GM19468 (cell line): ENCODE data around the gene JARID2.

Experiments
- ATAC-seq: cut with Tn5 transposase; IDR thresholded peaks from one replicate; pipeline ENCODE4 v1.9.1; 2021; ENCODE audit warnings: mild to moderate bottlenecking, moderate library complexity, moderate number of reproducible peaks; ENCODE audit not compliant: unreplicated experiment; ENCODE audit errors: extremely low read depth

JARID2 gene

GRCh38 chr6:15366003-15366535, 120.2 kb downstream of the JARID2 start:
- ATAC-seq, result no peak

GRCh38 chr6:15366879-15367278, 121.0 kb downstream of the JARID2 start:
- ATAC-seq, result no peak

GRCh38 chr6:15368186-15368585, 122.3 kb downstream of the JARID2 start:
- no peak for ATAC-seq

- ATAC-seq, result no peak
These were observed 123.0 kb downstream of the JARID2 start for GRCh38 chr6:15368873-15369272.

GRCh38 chr6:15369838-15370237, 124.0 kb downstream of the JARID2 start:
- no peak for ATAC-seq

GRCh38 chr6:15370733-15371671, 125.1 kb downstream of the JARID2 start:
- ATAC-seq, result no peak

DNA sequence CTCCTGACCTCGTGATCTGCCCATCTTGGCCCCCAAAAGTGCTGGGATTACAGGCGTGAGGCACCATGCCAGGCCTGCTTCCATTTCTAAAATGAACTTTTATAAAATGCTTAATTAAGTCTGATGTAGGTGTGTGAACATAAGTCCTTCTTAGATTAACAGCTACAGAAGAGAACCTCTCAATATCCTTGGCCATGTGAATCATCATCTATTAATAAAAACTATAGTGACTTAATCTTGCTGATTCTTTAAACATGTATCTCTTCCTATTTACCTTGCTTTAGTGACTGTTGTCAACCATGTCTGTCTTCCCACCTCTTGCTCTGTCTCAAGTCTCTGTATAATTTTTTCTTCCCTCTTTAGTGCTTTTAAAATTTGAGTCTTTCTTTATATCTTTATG, 127.1 kb downstream of the JARID2 start:
- ATAC-seq, result no peak

DNA sequence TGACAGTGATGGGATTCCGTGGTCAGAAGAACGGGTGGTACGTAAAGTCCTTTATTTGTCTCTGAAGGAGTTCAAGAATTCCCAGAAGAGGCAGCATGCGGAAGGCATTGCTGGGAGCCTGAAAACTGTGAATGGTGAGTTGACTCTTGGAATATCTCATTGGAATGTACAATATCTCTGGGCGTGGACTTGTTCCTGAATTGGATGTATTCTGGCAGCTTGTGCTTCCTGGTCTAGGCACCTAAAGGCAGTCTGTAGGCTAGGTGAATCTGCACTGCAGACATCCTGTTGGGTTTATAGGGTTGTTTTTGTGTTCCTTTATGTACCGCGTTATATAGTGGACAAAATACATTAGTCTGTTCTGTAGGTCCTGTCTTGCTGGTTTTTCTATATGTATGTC, 128.2 kb downstream of the JARID2 start:
- no peak for ATAC-seq

- ATAC-seq, result no peak
These were observed 129.1 kb downstream of the JARID2 start for GRCh38 chr6:15375018-15375417.

DNA sequence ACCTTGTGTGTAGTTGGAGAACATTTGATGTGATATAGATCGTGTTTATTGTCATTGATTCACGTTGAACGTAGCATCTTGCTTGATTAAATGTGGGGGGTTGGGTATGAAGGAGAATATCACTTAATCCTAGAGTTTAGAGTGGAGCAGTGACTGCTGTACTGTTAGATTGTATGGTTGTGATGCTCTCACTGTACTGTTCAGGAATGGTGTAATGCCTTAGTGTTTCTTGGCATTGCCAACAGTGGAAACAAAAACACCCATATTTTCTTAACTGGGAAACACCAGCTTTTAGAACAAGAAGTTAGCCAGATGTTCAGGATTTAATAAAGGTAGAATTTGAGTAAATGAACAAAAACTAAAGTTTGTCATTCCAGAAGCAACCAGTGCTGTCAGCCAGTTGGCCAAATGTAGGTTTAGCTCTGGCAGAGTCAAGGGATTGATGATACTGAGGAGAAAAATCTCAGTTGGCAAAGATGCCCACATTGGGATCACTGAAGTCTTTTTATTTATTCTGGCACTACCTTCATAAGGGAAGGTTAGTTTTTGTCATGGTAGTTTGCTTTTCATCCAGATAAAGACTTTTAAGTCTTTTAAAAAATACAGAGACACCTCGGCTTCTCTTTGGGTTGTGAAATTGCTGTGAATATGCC, 129.9 kb downstream of the JARID2 start:
- no peak for ATAC-seq

GRCh38 chr6:15376900-15377487, 131.1 kb downstream of the JARID2 start:
- ATAC-seq, result no peak

DNA sequence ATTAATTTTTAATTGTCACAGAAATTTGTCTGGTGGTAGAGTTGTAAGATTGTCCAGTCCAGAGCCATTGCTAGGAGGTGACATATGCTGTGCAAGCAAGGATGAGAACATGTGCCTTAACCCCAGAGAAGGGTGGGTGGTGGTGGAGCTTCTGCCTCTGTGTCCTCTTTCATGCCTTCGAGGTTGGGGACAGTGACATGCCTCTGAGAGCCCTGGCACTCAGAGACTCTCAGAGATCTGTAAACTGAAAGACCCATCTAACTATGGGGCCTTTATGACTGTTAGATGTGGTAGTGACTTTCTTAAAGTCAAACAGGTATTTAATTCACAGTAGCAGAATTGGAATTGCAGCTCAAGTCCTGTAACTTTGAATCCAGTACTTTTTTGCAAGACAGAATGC, 132.4 kb downstream of the JARID2 start:
- ATAC-seq, result no peak

- ATAC-seq, result no peak
These were observed 133.0 kb downstream of the JARID2 start for GRCh38 chr6:15378866-15379265.

- no peak for ATAC-seq
These were observed 134.5 kb downstream of the JARID2 start for GRCh38 chr6:15380351-15380750.

GRCh38 chr6:15382089-15382488, 136.2 kb downstream of the JARID2 start:
- ATAC-seq, result no peak

DNA sequence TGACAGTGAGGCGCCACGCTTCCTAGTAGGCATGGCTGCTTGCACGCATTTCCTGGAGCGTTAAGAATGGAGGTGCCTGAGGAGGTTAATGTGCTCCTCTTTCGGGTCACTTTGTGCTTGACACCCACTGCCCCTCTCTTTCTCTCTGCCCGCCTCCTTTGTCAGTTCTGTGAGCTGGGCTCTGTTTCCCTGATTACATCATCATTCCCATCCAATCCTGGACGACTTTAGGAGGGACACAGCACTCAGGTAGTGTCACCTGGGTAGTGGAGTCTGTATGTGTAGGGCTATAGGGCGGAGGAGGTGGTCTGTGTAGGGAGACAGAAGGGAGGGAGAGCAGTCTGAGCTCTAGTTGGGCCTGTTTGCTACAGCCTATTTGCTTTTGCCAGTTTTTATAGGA, 136.8 kb downstream of the JARID2 start:
- no peak for ATAC-seq

DNA sequence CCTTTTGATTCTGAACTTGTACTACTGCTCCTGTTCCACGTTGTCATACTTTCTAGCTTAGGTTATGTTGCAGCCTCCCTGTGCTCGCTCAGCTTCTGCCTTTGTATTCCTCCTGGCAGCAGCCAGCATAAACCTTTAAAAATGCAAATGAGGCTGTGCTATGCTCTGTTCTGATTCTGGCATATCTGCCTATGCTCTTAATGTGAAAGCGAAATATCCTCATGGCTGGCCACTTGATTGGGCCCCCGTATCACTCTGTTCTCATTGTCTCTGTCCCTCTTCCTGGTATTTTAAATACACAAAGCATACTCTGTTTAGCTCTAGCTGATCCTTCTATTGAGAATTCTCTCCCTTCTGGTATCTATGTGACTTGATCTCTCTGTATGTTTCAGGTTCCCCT, 139.0 kb downstream of the JARID2 start:
- no peak for ATAC-seq

GRCh38 chr6:15385521-15385920, 139.7 kb downstream of the JARID2 start:
- no peak for ATAC-seq

DNA sequence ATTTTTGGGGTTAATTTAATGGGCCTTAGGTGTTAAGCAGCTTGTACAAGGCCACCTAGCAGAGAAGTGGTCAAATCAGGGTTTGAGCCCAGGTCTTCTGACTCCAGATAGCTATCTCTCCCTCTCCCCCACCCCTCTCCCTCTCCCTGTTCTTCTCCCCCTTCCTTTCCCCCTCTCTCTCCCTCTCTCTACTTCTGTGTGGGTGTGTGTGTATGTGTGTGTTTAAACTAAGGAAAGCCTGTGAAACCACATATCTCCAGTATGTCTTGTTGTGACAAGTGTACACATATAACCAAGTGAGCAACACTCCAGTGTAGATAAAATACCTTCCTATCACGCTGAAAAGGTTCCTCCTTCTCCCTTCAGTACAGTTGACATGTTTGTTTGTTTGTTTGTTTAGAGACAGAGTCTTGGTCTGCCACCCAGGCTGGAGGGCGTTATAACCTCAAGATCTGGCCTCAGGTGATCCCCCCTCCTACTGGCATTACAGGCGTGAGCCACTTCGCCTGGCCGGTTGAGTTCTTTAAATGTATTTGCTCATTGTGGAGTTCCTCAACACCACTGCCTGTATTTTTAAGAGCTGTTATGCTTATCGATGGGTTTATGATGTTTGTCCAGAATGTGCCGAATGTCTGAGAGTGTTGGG, 140.4 kb downstream of the JARID2 start:
- no peak for ATAC-seq

DNA sequence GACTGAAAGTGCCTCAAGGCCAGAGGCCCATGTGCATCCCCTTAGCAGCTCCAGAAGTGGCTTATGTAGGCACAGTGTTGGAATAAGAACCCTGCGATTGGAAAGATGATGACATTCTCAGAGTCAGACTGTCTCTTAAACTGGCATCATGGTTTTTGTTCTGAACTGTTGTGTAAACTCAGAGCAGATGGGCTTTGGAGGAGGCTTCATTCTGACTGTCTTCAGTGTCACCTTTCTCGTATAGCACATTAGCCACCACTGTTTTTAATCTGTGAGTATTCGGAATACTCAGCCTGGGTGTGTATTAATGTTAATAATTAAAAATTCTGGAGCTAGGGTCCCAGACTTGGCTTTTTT, 140.9 kb downstream of the JARID2 start:
- no peak for ATAC-seq

DNA sequence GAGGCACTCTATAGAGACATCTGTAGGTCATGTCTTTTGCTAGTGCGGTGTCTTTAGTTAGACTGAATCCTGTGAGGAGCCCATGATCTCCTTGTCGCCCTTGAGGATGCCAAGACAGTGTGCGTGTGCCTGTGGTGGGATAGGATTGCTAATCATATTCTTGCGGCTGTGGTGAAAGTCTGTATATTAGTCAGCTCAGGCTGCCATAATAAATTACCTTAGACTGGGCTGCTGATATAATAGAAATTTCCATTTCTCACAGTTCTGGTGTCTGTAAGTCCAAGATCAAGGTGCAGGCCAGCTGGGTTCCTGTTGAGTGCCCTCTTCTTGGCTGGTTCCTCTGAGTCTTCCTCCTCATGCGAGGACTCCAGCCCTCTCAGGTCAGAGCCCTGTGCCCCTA, 141.2 kb downstream of the JARID2 start:
- ATAC-seq, result no peak
